Measurements from ENCODE around the gene MTA3.

The MTA3 gene

GRCh38 chr2:42755191-42755880, 186.9 kb downstream of the MTA3 start:
- H3K27me3 ChIP-seq (ENCODE audit: insufficient read depth, poor library complexity, severe bottlenecking), result no peaks in the 10 kb centered on the region
- H3K27ac ChIP-seq (replicated peaks), result no peak overlapping the region
- H3K4me3 ChIP-seq (replicated peaks; ENCODE audit: insufficient read depth, low read length), result no peak overlapping the region
- TF ChIP-seq REST (IDR thresholded peaks at IDR 0.05; ENCODE audit: insufficient replicate concordance, low read depth), result no peak
- no peak for TF ChIP-seq SPI1 (IDR thresholded peaks at IDR 0.05; ENCODE audit: borderline replicate concordance, low read depth)
- TF ChIP-seq CTCF (IDR thresholded peaks at IDR 0.05; ENCODE audit: insufficient read depth, low read length), result no peak
- TF ChIP-seq GABPA (IDR thresholded peaks at IDR 0.05; ENCODE audit: low read depth), result no peak
- TF ChIP-seq POLR2AphosphoS5 (IDR thresholded peaks at IDR 0.05; ENCODE audit: low read depth), result no peak
- DNase-seq (ENCODE audit: low read depth in 1 of 2, low spot score in 1 of 2), result no peak

- Histone ChIP-seq H3K27me3 (ENCODE audit: insufficient read depth, poor library complexity, severe bottlenecking) (no peaks in the 10 kb centered on the region), H3K27ac (replicated peaks) (no peak overlapping the region), H3K4me3 (replicated peaks; ENCODE audit: insufficient read depth, low read length) (no peak overlapping the region)
- TF ChIP-seq CTCF (IDR thresholded peaks at IDR 0.05; ENCODE audit: insufficient read depth, low read length), result no peak
- no peak for DNase-seq (ENCODE audit: low read depth in 1 of 2, low spot score in 1 of 2)
These were observed 187.8 kb downstream of the MTA3 start for GRCh38 chr2:42756150-42756775.

- no peak overlapping the region for H3K27ac ChIP-seq (replicated peaks)
- H3K4me3 ChIP-seq (replicated peaks; ENCODE audit: insufficient read depth, low read length), result no peak overlapping the region
- TF ChIP-seq CTCF (IDR thresholded peaks at IDR 0.05; ENCODE audit: insufficient read depth, low read length), result no peak
- no peak for TF ChIP-seq GABPA (IDR thresholded peaks at IDR 0.05; ENCODE audit: low read depth)
- TF ChIP-seq SPI1 (IDR thresholded peaks at IDR 0.05; ENCODE audit: borderline replicate concordance, low read depth), result no peak
- no peak for TF ChIP-seq POLR2AphosphoS5 (IDR thresholded peaks at IDR 0.05; ENCODE audit: low read depth)
- no peak for TF ChIP-seq REST (IDR thresholded peaks at IDR 0.05; ENCODE audit: insufficient replicate concordance, low read depth)
- H3K27me3 ChIP-seq (ENCODE audit: insufficient read depth, poor library complexity, severe bottlenecking), result no peaks in the 10 kb centered on the region
- no peak for DNase-seq (ENCODE audit: low read depth in 1 of 2, low spot score in 1 of 2)
These were observed 188.6 kb downstream of the MTA3 start for GRCh38 chr2:42756966-42757513.
